Right lobe of liver (tissue), 6 donors: ENCODE measurements around the gene RHBDF1. TPM values are rescaled to one million over a fixed set of nuclear protein-coding genes. Genes with fewer than 3 reads are reported as not detected.
A peak's percentile ranks its signal among the peaks of the same experiment; 100 is the strongest.

Experiments
- ATAC-seq, 4 donors: fragments of 200-7000 bp; cut with Tn5 transposase; one replicate each; pipeline ENCODE4 v1.9.1; 2020; ENCODE audit warnings: mild to moderate bottlenecking in 4 of 4, moderate library complexity in 4 of 4
- DNase-seq, 3 donors: peaks; one replicate each; pipeline ENCODE4 v3.0.0-alpha.2; 2020
- H3K27ac ChIP-seq, 3 donors: fragments of 200-600 bp; one replicate each; pipeline ENCODE4 v1.8.0; 2022
- H3K27me3 ChIP-seq, 2 donors: fragments of 200-600 bp; one replicate each; pipeline ENCODE4 v1.8.0; 2022
- H3K36me3 ChIP-seq, 4 donors: fragments of 200-600 bp; sonication (generic) in 1 of 4; one replicate each; pipeline versions ENCODE4 v1.5.1 to v1.8.0; 2017 to 2022; ENCODE audit warnings: control low read depth in 1 of 4
- H3K4me1 ChIP-seq, 4 donors: fragments of 200-600 bp; sonication (generic) in 1 of 4; one replicate each; pipeline versions ENCODE4 v1.5.1 to v1.8.0; 2017 to 2022; ENCODE audit warnings: control low read depth in 1 of 4
- H3K4me3 ChIP-seq, 3 donors: fragments of 200-600 bp; one replicate each; pipeline ENCODE4 v1.8.0; 2022
- H3K9me3 ChIP-seq, 4 donors: fragments of 200-600 bp; sonication (generic) in 1 of 4; one replicate each; pipeline versions ENCODE4 v1.5.1 to v1.8.0; 2017 to 2022; ENCODE audit warnings: control low read depth in 1 of 4
- POLR2A ChIP-seq: fragments of 450-650 bp; IDR thresholded peaks from one replicate; pipeline ENCODE4 v1.6.1; 2017; ENCODE audit warnings: antibody characterized with exemption, mild to moderate bottlenecking
- WGBS: methylation state at CpG from one replicate; pipeline ENCODE4 v1.1.6; 2018; ENCODE audit warnings: low coverage, low lambda C conversion rate; ENCODE audit not compliant: insufficient coverage; ENCODE audit errors: missing lambda C conversion rate; 5-methylcytosine and 5-hydroxymethylcytosine counted together
- intact Hi-C, 2 donors: fragments of 100-400 bp; cut with DNase I; formaldehyde crosslinking; loops; one replicate each; pipeline versions ENCODE4 v1.11.2 to v1.14.1; 2022
- total RNA-seq, 6 experiments: library from RNA; depleted of rRNA in 2 of 6; stranded (reverse); fragments of >200 nt in 2 of 6; fragmentation: NEBNext Ultra II Directional in 3 of 6; extraction: Animal tissue kit (Norgen Biotek cat#: 25700) in 3 of 6; gene quantifications; one replicate each; pipeline versions ENCODE4 v1.1.0 to v1.2.4, GENCODE V29; 2016 to 2023
- TF ChIP-seq, protein P1 (sequence below), 4 donors: fragments of 200-600 bp in 3 of 4; fragments of 450-650 bp in 1 of 4; IDR thresholded peaks; one replicate each; pipeline versions ENCODE4 v1.5.1 to v1.8.0; 2016 to 2022; ENCODE audit warnings: antibody characterized with exemption in 4 of 4, mild to moderate bottlenecking in 2 of 4
- donor health status: DM: no; HTN: yes; CAD: no.
- donor health status: DM: no; HTN: no; CAD: no.
- donor health status: DM: no; HTN: no; CAD: no.
- donor health status: DM: no; HTN: yes; CAD: no.
- donor health status: DM: no; HTN: yes; CAD: no.

RHBDF1 gene
- total RNA-seq, 6 experiments from 2014 or later, result 5.0 to 14.3 (median 7.1) TPM

DNA sequence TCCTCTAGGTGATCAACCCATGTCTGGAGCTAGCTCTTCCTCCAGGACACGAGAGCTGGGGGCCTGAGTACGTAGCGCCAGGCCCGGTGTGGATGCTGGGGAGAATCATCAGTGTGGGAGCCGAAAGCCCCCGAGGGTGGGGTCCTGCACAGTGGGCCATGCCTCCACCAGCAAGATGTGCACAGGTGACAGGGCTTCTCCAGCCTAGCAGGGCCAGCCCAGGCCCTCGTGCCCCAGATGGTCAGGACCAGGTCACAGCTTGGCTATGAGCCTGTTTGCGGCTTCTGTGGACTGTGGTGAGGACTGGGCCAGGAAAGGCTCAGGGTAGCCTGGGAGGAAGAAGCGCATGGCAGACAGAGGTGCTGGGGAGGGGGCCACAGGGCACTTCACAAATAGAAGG is 13.4 kb upstream of the RHBDF1 start:
- 56% methylated on average over 3 of the region's 9 CpGs for WGBS
- H3K9me3 ChIP-seq, result no peaks in the 10 kb centered on the region
- no peaks in the 10 kb centered on the region for H3K27me3 ChIP-seq
- ATAC-seq (no peak), DNase-seq (no peak)
- H3K27ac ChIP-seq, result no peak overlapping the region
- peaks cover 0 to 34% (median 4%) of the 10 kb centered on the region in 4 donors for H3K36me3 ChIP-seq
- intact Hi-C loops, result no loop called here
- no peaks in the 10 kb centered on the region for H3K4me1 ChIP-seq
- no peak for TF ChIP-seq POLR2A
- TF ChIP-seq, protein P1, sequence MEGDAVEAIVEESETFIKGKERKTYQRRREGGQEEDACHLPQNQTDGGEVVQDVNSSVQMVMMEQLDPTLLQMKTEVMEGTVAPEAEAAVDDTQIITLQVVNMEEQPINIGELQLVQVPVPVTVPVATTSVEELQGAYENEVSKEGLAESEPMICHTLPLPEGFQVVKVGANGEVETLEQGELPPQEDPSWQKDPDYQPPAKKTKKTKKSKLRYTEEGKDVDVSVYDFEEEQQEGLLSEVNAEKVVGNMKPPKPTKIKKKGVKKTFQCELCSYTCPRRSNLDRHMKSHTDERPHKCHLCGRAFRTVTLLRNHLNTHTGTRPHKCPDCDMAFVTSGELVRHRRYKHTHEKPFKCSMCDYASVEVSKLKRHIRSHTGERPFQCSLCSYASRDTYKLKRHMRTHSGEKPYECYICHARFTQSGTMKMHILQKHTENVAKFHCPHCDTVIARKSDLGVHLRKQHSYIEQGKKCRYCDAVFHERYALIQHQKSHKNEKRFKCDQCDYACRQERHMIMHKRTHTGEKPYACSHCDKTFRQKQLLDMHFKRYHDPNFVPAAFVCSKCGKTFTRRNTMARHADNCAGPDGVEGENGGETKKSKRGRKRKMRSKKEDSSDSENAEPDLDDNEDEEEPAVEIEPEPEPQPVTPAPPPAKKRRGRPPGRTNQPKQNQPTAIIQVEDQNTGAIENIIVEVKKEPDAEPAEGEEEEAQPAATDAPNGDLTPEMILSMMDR (IDR thresholded peaks at IDR 0.05), result no peak
- no peak overlapping the region for H3K4me3 ChIP-seq

DNA sequence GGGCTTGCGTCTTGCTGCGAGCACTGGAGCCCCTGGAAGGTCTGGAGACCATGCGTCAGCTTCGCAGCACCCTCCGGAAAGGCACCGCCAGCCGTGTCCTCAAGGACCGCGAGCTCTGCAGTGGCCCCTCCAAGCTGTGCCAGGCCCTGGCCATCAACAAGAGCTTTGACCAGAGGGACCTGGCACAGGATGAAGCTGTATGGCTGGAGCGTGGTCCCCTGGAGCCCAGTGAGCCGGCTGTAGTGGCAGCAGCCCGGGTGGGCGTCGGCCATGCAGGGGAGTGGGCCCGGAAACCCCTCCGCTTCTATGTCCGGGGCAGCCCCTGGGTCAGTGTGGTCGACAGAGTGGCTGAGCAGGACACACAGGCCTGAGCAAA is 13.0 kb upstream of the RHBDF1 start:
- Histone ChIP-seq H3K4me1 (no peaks in the 10 kb centered on the region), H3K4me3 (no peak overlapping the region), H3K27me3 (no peaks in the 10 kb centered on the region), H3K36me3 (peaks cover 0 to 34% (median 4%) of the 10 kb centered on the region in 4 donors), H3K9me3 (no peaks in the 10 kb centered on the region), H3K27ac (no peak overlapping the region)
- intact Hi-C loops, result no loop called here
- ATAC-seq (peak in 1 of 4 donors; percentile 2), DNase-seq (no peak)
- whole genome bisulfite sequencing, result 60% methylated on average over 1 of the region's 18 CpGs
- TF ChIP-seq POLR2A, result no peak
- TF ChIP-seq, protein P1 (IDR thresholded peaks at IDR 0.05), result no peak

DNA sequence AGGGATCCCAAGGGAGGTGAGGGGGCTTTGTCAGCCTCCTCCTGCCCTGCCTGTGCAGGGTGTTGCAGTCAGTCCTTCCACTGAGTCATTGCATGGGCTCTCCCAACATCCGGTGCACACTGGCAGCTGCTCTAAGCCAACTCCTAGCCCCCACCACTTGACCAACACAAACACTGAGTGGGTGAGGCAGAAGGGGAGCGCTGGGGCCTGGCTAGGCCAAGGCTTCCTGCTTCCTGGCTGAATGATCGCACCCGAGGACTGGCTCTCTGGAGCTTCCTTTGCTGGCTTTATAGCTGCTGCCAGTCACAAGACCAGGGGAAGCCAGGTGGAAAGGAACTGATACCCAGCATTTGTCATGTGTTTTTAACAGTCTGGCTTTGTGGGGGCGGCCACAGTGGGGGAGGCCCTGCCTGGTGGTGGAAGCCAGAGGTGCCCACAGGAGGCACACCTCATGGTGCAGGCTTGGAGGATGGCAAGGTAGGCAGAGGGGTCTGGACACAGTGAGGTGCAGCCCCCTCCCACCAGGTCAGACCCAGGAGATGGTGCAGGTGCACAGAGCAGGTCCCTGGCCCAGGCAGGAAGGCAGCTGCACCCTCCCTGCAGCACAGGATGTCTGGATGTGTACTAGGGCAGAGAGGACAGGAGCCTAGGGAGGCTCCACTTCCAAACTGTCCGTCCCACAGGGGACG is 12.4 kb upstream of the RHBDF1 start:
- no peak for DNase-seq
- H3K4me1 ChIP-seq, result no peaks in the 10 kb centered on the region
- peak; percentile 19 to 56 (median 34) for ATAC-seq
- 37% methylated on average over 2 of the region's 7 CpGs for whole genome bisulfite sequencing
- no peak overlapping the region for H3K4me3 ChIP-seq
- no peaks in the 10 kb centered on the region for H3K9me3 ChIP-seq
- intact Hi-C loops, result no loop called here
- H3K27ac ChIP-seq, result no peak overlapping the region
- no peak for TF ChIP-seq POLR2A
- TF ChIP-seq, protein P1 (IDR thresholded peaks at IDR 0.05), result no peak
- peaks cover 0 to 37% (median 2%) of the 10 kb centered on the region in 4 donors for H3K36me3 ChIP-seq
- no peaks in the 10 kb centered on the region for H3K27me3 ChIP-seq

DNA sequence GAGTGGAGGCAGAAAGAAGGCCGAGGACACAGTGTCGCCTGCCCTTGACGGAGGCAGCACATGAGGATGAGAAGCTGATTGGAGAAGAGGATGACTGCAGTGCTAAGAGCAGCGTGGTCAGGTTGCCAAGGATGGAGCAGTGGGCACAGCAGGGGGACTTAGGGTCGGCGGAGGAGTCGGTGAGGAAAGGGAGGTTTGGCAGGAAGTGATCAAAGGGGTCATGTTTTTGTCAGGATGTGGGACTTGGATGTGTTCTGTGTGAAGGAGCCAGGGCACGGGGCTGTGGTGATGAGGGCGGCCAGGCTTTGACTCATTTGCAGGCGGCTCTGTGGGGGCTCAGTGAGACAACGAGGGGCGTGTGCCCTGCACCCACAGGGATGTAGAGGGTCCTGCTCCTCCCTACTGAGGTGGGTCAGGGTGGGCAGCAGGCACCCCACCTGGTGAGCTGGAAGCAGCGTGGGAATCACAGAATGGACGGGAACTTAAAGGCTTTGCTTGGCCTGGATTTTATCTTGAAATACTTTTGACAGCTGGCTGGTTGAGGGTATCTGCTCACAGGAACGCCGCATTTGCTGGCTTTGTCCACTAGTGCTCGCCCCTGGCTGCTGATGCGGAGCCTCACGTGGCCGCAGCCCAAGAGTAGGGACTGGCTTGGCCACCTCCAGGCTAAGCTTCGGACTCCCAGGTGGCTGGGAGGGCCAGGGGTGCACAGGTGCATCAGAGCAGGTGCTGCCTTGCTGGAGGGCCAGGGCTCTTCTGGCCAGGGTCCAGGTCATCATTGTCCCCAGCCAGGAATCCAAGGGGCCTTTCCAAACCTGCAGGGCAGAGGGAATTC is 11.6 kb upstream of the RHBDF1 start:
- TF ChIP-seq POLR2A, result no peak
- TF ChIP-seq, protein P1 (IDR thresholded peaks at IDR 0.05), result no peak
- no peak overlapping the region for H3K27ac ChIP-seq
- ATAC-seq (no peak), DNase-seq (no peak)
- no peaks in the 10 kb centered on the region for H3K27me3 ChIP-seq
- intact Hi-C loops, result no loop called here
- H3K9me3 ChIP-seq, result no peaks in the 10 kb centered on the region
- WGBS, result 63% methylated on average over 13 of the region's 21 CpGs
- H3K4me1 ChIP-seq, result peaks cover 0 to 2% (median under 1%) of the 10 kb centered on the region in 4 donors
- no peak overlapping the region for H3K4me3 ChIP-seq
- H3K36me3 ChIP-seq, result peaks cover 0 to 29% (median 0%) of the 10 kb centered on the region in 4 donors
